ENCODE measurements around the gene CERS2.

The CERS2 gene

DNA sequence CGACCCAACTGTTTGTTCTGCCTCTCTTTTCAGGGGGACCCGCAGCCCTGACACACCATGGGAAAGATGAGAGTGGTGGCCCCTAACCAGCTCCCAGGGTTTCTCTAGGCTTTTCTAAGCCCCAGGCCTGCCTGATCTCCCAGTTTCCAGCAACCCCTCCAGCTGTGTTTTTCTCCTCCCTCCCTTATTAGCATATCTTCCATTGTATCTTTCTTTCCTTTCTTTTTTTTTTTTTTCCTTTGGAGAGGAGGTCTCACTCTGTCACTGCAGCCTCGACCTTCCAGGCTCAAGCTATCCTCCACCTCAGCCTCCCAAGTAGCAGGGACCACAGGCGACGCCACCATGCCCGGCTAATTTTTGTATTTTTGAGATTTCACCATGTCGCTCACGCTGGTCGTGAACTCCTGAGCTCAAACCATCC, 1.8 kb upstream of the CERS2 start:
- TF ChIP-seq, protein P1, sequence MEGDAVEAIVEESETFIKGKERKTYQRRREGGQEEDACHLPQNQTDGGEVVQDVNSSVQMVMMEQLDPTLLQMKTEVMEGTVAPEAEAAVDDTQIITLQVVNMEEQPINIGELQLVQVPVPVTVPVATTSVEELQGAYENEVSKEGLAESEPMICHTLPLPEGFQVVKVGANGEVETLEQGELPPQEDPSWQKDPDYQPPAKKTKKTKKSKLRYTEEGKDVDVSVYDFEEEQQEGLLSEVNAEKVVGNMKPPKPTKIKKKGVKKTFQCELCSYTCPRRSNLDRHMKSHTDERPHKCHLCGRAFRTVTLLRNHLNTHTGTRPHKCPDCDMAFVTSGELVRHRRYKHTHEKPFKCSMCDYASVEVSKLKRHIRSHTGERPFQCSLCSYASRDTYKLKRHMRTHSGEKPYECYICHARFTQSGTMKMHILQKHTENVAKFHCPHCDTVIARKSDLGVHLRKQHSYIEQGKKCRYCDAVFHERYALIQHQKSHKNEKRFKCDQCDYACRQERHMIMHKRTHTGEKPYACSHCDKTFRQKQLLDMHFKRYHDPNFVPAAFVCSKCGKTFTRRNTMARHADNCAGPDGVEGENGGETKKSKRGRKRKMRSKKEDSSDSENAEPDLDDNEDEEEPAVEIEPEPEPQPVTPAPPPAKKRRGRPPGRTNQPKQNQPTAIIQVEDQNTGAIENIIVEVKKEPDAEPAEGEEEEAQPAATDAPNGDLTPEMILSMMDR (conservative IDR thresholded peaks at IDR 0.05; ENCODE audit: low read depth, low read length): no peak
- DNase-seq (ENCODE audit: low read depth): no peak
- H3K4me3 ChIP-seq (ENCODE audit: low read depth, low read length): no peak overlapping the region

DNA sequence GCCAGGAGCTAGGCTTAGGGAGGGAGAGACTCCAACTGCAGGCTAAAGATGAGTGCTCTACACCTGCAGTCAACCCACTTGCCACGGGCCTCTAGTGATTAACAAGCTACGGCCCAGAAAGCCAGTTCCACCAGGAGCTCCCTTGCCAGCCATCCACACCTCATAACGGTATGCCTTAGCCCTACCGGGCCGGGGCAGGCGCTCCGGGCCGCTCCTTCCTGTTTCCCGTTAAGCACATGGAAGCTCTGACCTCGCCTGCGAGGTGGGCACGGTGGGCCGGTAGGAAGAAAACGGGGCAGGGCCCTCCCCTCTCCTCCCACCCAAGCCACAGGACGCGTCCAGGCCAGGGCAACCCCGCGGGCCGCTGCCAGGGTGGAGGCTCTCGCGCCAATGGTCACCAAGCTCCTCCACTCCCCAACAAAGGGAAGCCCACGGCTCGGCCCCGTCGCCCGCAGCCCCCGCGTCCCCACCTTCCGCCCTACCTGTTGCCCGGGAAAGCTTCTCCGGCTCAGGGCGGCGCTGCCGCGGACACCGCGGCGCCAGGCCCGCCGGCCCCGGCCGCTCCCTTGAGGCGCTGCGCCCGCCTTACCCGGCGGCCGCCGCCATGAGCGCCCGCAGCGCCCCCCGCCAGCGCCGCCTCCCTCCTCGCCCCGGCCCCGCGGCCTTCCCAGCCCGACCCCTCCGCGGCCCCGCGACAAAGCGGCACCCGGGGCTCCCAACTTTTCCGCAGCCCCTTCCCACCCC, 627 bp downstream of the CERS2 start:
- H3K4me3 ChIP-seq (ENCODE audit: low read depth, low read length): peak overlapping the region; percentile 90
- TF ChIP-seq, protein P1 (conservative IDR thresholded peaks at IDR 0.05; ENCODE audit: low read depth, low read length): no peak
- peak; percentile 33 for DNase-seq (ENCODE audit: low read depth)

DNA sequence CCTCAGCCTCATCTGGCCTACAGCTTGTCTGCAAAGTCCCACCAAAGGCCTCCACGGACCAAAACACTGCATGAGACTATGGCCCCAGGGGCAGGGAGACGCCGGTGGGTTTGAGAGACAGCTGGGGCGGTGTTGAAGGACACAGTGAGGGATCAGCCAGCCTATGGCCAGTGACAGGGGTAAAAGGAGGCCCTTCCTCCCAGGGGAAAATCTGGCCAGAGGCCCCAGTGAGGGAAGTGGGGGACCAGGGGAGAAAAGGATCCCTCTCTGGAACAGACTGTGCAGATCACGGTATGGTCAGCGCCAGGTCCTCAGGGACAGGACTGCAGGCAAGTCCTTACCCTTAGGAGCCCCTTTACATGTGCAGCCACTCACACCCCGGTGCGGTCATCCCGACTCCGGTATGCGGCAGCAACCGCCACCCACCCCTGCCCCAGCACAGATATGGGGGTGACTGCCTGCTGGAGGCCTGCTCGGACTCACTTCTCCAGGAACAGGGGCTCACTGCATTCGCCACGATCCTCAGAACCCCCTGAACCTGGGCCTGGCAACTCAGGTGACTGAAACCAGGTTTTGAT, 1.3 kb downstream of the CERS2 start:
- DNase-seq (ENCODE audit: low read depth): no peak
- TF ChIP-seq, protein P1 (conservative IDR thresholded peaks at IDR 0.05; ENCODE audit: low read depth, low read length): no peak
- peak overlapping the region; percentile 90 for H3K4me3 ChIP-seq (ENCODE audit: low read depth, low read length)

DNA sequence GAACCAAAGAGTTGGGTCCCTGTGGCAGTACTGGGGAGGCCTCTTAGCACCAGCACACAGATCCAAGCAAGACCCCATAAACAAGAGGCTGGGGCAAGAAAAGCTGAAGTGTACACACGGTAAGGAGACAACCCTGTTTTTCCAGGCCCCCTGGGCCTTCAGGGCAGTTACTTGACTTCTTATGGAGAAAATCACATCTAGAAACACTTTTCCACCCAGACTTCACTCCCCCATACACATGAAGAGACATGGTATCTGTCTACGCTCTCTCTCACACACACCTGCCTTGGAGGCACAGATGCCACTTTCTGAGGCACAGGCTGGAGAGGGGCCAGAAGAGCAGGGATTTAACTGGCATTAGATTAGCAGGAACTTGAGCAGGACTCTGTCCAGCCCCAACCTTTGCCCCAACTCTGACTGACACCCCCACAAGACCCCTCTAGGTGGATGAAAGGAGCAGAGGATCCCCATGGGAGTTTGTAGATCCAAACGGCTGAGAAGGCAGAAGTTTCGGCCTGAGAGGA, 2.2 kb downstream of the CERS2 start:
- DNase-seq (ENCODE audit: low read depth): no peak
- peak overlapping the region; percentile 90 for H3K4me3 ChIP-seq (ENCODE audit: low read depth, low read length)
- TF ChIP-seq, protein P1 (conservative IDR thresholded peaks at IDR 0.05; ENCODE audit: low read depth, low read length): no peak

DNA sequence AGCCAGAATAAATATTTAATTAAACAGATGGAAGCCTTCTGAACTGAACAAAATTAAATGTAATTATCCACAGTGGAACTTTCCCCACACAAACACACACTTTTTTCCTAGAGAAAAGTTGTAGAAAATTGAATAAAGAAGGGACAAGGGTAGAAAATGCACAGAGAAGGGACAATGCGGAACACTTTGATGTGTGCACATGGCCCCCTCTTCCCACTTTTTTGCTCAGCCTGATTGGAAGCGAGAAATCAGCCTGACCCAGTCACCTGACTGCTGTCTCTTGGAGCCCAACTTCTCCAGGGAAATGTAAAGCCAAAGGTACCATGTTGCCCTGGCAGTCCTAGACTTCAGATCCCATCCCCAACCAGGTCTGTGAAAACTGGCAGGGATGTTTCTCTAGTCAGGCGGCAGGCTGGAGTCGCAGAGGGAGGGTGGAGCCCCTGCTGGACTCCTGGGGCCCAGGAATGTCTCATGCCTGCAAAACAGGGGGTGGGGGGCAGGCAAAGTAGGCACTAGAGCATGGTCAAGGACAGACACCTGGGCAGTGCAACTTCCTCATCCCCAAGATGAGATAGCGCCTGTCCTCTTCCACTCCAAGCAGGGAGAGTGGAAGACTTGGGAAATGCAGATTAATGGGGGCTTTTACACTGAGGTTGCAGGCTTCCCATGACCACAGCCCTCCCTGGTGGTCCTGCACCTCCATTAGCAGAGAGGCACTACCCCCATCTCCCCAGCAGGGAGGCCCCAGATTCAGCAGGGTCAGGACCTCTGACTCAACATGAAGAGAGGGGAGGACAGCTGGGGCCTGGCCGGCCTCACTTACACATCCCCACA, 2.8 kb downstream of the CERS2 start:
- DNase-seq (ENCODE audit: low read depth): no peak
- H3K4me3 ChIP-seq (ENCODE audit: low read depth, low read length): peak overlapping the region; percentile 90
- TF ChIP-seq, protein P1 (conservative IDR thresholded peaks at IDR 0.05; ENCODE audit: low read depth, low read length): peak; percentile 8

DNA sequence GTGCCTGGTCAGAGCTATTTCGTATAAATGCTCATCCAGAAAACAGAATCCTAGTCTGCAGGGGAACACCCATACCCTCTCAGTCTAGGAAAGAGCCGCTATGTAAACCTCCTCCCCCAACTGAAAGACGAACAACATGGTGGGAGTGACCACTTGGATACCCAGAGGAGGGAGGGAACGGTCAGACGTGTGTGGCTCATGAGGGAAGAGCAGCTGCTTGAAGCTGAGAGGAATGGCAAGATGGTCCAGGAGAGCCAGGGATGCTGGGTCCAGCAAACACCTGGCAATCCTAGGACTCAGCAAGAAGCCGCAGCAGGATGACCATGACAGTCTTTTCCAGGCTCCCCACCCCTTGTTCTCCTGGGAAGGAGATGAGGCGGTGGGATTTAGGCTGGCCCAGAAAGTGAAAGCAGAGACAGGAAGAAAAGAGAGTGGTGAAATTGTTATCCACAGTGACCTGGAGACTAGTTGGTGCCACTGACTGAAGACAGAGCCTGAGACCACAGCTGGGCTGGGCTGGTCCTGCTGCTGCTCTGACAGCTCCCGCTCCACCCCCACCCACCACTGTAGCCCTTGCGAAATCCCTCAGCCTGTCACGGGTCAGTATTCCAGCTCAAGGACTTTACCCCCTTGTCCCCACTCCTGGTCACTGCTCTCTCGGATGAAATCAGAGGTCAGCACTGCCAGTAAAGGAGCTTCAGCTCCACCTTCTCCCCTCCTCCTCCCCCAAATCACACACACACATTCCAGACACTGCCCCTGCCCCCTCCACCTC, 3.6 kb downstream of the CERS2 start:
- DNase-seq (ENCODE audit: low read depth): peak; percentile 71
- TF ChIP-seq, protein P1 (conservative IDR thresholded peaks at IDR 0.05; ENCODE audit: low read depth, low read length): no peak
- H3K4me3 ChIP-seq (ENCODE audit: low read depth, low read length): peak overlapping the region; percentile 34

Measured in choroid plexus epithelial cell (primary cell).